ENCODE data around the gene HRNR. TPM values are rescaled to one million over a fixed set of nuclear protein-coding genes. Genes with fewer than 3 reads are reported as not detected.
"Not testable (repeated sequence)": the region's sequence is repeated elsewhere in the genome, so short reads cannot be mapped to it uniquely, and the experiment has no call there.

The HRNR gene
- 0.02 TPM for polyA plus RNA-seq (2012; ENCODE audit: missing spikeins)

GRCh38 chr1:152224093-152224492, at the start of gene HRNR:
TSS of gene HRNR (minus strand) at chr1:152224193. CDS start at chr1:152223253, 940 bp downstream.
- FAIRE-seq (no peak), DNase-seq (ENCODE audit: insufficient read length) (no peak)
- TF ChIP-seq POLR2AphosphoS5 (IDR thresholded peaks at IDR 0.05; ENCODE audit: low read depth, low read length) (no peak), POLR2A (IDR thresholded peaks at IDR 0.05; ENCODE audit: low read depth, low read length) (no peak), TAF1 (IDR thresholded peaks at IDR 0.05; ENCODE audit: borderline replicate concordance, low read depth, low read length) (no peak)

GRCh38 chr1:152256394-152256793, 32.4 kb upstream of the HRNR start:
- not testable (repeated sequence) for FAIRE-seq; DNase-seq (ENCODE audit: insufficient read length)

- FAIRE-seq (no peak), DNase-seq (ENCODE audit: insufficient read length) (no peak)
- TF ChIP-seq POLR2AphosphoS5 (IDR thresholded peaks at IDR 0.05; ENCODE audit: low read depth, low read length) (no peak), TAF1 (IDR thresholded peaks at IDR 0.05; ENCODE audit: borderline replicate concordance, low read depth, low read length) (no peak), POLR2A (IDR thresholded peaks at IDR 0.05; ENCODE audit: low read depth, low read length) (no peak)
Observed at GRCh38 chr1:152252157-152252556, 28.2 kb upstream of the HRNR start.

- FAIRE-seq (no peak), DNase-seq (ENCODE audit: insufficient read length) (no peak)
- TF ChIP-seq TAF1 (IDR thresholded peaks at IDR 0.05; ENCODE audit: borderline replicate concordance, low read depth, low read length) (no peak), POLR2A (IDR thresholded peaks at IDR 0.05; ENCODE audit: low read depth, low read length) (no peak), POLR2AphosphoS5 (IDR thresholded peaks at IDR 0.05; ENCODE audit: low read depth, low read length) (no peak)
Observed at GRCh38 chr1:152251391-152251790, 27.4 kb upstream of the HRNR start.

- DNase-seq (ENCODE audit: insufficient read length): no peak
- FAIRE-seq: no peak
- TF ChIP-seq POLR2A (IDR thresholded peaks at IDR 0.05; ENCODE audit: low read depth, low read length) (no peak), POLR2AphosphoS5 (IDR thresholded peaks at IDR 0.05; ENCODE audit: low read depth, low read length) (no peak), TAF1 (IDR thresholded peaks at IDR 0.05; ENCODE audit: borderline replicate concordance, low read depth, low read length) (no peak)
Observed at GRCh38 chr1:152247316-152247715, 23.3 kb upstream of the HRNR start.

GRCh38 chr1:152244576-152245273, 20.7 kb upstream of the HRNR start:
- DNase-seq (ENCODE audit: insufficient read length) (no peak), FAIRE-seq (no peak)
- TF ChIP-seq TAF1 (IDR thresholded peaks at IDR 0.05; ENCODE audit: borderline replicate concordance, low read depth, low read length) (no peak), POLR2AphosphoS5 (IDR thresholded peaks at IDR 0.05; ENCODE audit: low read depth, low read length) (no peak), POLR2A (IDR thresholded peaks at IDR 0.05; ENCODE audit: low read depth, low read length) (no peak)

- DNase-seq (ENCODE audit: insufficient read length) (no peak), FAIRE-seq (no peak)
- no peak for TF ChIP-seq TAF1 (IDR thresholded peaks at IDR 0.05; ENCODE audit: borderline replicate concordance, low read depth, low read length)
Observed at GRCh38 chr1:152237093-152237492, 13.1 kb upstream of the HRNR start.

GRCh38 chr1:152228831-152229230, 4.8 kb upstream of the HRNR start:
- FAIRE-seq (no peak), DNase-seq (ENCODE audit: insufficient read length) (no peak)
- TF ChIP-seq POLR2A (IDR thresholded peaks at IDR 0.05; ENCODE audit: low read depth, low read length) (no peak), TAF1 (IDR thresholded peaks at IDR 0.05; ENCODE audit: borderline replicate concordance, low read depth, low read length) (no peak), POLR2AphosphoS5 (IDR thresholded peaks at IDR 0.05; ENCODE audit: low read depth, low read length) (no peak)

- TF ChIP-seq POLR2A (IDR thresholded peaks at IDR 0.05; ENCODE audit: low read depth, low read length): no peak
- TF ChIP-seq POLR2AphosphoS5 (IDR thresholded peaks at IDR 0.05; ENCODE audit: low read depth, low read length): no peak
- TF ChIP-seq TAF1 (IDR thresholded peaks at IDR 0.05; ENCODE audit: borderline replicate concordance, low read depth, low read length): no peak
- no peak for DNase-seq (ENCODE audit: insufficient read length)
- no peak for FAIRE-seq
Observed at GRCh38 chr1:152227310-152227928, 3.4 kb upstream of the HRNR start.

GRCh38 chr1:152225678-152226077, 1.7 kb upstream of the HRNR start:
- FAIRE-seq: no peak
- no peak for TF ChIP-seq TAF1 (IDR thresholded peaks at IDR 0.05; ENCODE audit: borderline replicate concordance, low read depth, low read length)
- no peak for TF ChIP-seq POLR2AphosphoS5 (IDR thresholded peaks at IDR 0.05; ENCODE audit: low read depth, low read length)
- no peak for TF ChIP-seq POLR2A (IDR thresholded peaks at IDR 0.05; ENCODE audit: low read depth, low read length)
- DNase-seq (ENCODE audit: insufficient read length): no peak

- DNase-seq (ENCODE audit: insufficient read length) (no peak), FAIRE-seq (no peak)
- TF ChIP-seq TAF1 (IDR thresholded peaks at IDR 0.05; ENCODE audit: borderline replicate concordance, low read depth, low read length) (no peak), POLR2AphosphoS5 (IDR thresholded peaks at IDR 0.05; ENCODE audit: low read depth, low read length) (no peak), POLR2A (IDR thresholded peaks at IDR 0.05; ENCODE audit: low read depth, low read length) (no peak)
Observed at GRCh38 chr1:152220166-152221163, 3.5 kb downstream of the HRNR start.

GRCh38 chr1:152219438-152219837, 4.6 kb downstream of the HRNR start:
- not testable (repeated sequence) for FAIRE-seq

More at GRCh38 chr1:152219438-152219837, 4.6 kb downstream of the HRNR start:
- not testable (repeated sequence) for DNase-seq (ENCODE audit: insufficient read length)

All from GM12892 (cell line).